GM12872 (cell line): ENCODE results near the gene LYPLA2.

Source experiments
- CTCF ChIP-seq: IDR thresholded peaks from 3 replicates; pipeline ENCODE4 v1.5.1; 2011; ENCODE audit warnings: low read depth, mild to moderate bottlenecking, low read length, moderate library complexity; ENCODE audit not compliant: insufficient read depth

Gene LYPLA2

DNA sequence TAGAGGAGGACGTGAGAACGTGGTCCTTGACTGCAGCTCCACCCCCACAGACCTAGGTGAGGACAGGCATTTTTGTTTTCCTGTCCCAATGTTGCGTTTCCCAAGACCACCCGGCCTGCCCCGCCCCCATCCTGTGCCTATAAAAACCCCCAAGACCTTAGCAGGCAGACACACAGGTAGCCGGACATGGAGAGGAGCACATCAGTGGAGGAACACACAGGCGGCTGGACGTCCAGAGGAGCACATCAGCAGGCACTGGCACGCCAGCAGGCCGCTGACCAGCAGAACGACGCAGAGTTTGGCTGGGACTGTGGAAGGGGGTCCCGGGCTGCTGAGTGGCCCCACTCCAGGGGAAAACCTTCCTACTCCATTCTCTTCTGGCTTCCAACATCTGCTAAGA is 47.0 kb downstream of the LYPLA2 start:
- TF ChIP-seq CTCF: no peak

DNA sequence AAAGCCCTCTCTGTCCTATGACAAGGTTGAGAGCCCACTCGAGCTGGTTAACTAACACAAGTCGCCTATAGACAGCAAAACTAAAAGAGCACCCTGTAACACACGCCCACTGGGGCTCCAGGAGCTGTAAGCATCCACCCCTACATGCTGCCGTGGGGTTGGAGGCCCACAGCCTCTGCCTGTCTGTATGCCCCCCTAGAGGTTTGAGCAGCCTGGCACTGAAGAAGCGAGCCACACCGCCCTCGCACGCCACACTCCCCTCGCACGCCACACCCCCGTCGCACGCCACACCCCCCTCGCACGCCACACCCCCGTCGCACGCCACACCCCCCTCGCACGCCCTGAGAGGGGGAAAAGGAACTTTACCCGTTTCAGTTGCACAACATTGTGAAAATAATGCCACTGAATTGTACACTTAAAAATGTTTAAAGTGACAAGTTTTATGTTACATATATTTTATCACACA is 47.5 kb downstream of the LYPLA2 start:
- TF ChIP-seq CTCF: no peak

- TF ChIP-seq CTCF: no peak
Measured at GRCh38 chr1:23843644-23844043, 52.7 kb downstream of the LYPLA2 start.
